Measurements from ENCODE around the gene FIGNL2. TPM values are rescaled to one million over a fixed set of nuclear protein-coding genes. Genes with fewer than 3 reads are reported as not detected.

The FIGNL2 gene
- total and polyA plus RNA-seq, 2 of the 13 experiments (the other 11 are each of a cell fraction or from before 2014, with no cell fraction given): 0.82 to 1.00 TPM

DNA sequence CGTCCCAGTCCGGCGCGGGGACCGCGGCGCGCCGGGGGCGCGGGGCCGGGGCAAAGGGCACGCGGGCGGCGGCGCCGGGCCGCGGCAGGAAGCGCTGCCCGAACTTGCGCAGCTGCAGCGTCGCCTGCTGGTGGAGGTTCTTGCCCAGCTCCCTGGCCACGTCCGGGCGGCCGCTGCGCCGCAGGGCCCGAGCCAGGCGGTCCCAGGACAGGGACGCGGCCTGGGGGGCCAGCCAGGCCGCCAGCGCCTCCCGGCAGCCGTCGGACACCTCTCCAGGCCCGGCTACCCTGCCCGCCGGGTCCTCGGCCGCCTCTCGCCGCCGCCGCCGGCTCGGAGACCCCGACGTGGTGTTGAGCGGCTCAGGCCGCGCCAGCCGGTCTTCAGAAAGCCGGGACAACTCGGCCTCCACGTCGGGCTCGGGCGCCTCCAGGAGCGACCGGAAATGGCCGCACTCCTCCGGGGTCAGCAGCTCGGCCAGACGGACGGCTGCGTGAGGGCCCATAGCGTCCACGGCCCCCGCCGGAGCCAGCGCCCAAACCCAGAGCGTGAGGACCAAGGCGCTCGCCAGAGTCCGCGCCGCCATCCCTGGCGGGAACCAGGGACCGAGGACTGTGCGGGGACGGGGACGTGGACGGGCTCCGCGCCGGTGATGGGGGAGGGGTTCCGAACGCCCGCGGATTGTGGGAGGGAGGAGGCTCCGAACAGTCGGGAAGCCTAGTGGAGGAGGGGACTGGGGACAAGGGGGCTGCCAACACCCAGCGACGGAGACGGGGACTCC is 34.0 kb downstream of the FIGNL2 start (continued):
- TF ChIP-seq, protein P1, sequence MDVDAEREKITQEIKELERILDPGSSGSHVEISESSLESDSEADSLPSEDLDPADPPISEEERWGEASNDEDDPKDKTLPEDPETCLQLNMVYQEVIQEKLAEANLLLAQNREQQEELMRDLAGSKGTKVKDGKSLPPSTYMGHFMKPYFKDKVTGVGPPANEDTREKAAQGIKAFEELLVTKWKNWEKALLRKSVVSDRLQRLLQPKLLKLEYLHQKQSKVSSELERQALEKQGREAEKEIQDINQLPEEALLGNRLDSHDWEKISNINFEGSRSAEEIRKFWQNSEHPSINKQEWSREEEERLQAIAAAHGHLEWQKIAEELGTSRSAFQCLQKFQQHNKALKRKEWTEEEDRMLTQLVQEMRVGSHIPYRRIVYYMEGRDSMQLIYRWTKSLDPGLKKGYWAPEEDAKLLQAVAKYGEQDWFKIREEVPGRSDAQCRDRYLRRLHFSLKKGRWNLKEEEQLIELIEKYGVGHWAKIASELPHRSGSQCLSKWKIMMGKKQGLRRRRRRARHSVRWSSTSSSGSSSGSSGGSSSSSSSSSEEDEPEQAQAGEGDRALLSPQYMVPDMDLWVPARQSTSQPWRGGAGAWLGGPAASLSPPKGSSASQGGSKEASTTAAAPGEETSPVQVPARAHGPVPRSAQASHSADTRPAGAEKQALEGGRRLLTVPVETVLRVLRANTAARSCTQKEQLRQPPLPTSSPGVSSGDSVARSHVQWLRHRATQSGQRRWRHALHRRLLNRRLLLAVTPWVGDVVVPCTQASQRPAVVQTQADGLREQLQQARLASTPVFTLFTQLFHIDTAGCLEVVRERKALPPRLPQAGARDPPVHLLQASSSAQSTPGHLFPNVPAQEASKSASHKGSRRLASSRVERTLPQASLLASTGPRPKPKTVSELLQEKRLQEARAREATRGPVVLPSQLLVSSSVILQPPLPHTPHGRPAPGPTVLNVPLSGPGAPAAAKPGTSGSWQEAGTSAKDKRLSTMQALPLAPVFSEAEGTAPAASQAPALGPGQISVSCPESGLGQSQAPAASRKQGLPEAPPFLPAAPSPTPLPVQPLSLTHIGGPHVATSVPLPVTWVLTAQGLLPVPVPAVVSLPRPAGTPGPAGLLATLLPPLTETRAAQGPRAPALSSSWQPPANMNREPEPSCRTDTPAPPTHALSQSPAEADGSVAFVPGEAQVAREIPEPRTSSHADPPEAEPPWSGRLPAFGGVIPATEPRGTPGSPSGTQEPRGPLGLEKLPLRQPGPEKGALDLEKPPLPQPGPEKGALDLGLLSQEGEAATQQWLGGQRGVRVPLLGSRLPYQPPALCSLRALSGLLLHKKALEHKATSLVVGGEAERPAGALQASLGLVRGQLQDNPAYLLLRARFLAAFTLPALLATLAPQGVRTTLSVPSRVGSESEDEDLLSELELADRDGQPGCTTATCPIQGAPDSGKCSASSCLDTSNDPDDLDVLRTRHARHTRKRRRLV (CRISPR knock-in tag; IDR thresholded peaks at IDR 0.05): no peak
- TF ChIP-seq FOXP1 (IDR thresholded peaks at IDR 0.05): no peak
- no peak for TF ChIP-seq FOXP1 (CRISPR knock-in tag; IDR thresholded peaks at IDR 0.05)
- 0 out of 2 replicates have a peak, but pooled peaks have one; percentile 44 for TF ChIP-seq RXRA (CRISPR knock-in tag; IDR thresholded peaks at IDR 0.05)
- TF ChIP-seq ZFX (CRISPR knock-in tag; IDR thresholded peaks at IDR 0.05; ENCODE audit: low read depth): peak; percentile 92
- TF ChIP-seq GABPB1 (CRISPR knock-in tag; IDR thresholded peaks at IDR 0.05): peak; percentile 82
- TF ChIP-seq ZBTB38 (CRISPR knock-in tag; IDR thresholded peaks at IDR 0.05): 0 out of 2 replicates have a peak, but pooled peaks have one; percentile 33
- TF ChIP-seq, protein P2, sequence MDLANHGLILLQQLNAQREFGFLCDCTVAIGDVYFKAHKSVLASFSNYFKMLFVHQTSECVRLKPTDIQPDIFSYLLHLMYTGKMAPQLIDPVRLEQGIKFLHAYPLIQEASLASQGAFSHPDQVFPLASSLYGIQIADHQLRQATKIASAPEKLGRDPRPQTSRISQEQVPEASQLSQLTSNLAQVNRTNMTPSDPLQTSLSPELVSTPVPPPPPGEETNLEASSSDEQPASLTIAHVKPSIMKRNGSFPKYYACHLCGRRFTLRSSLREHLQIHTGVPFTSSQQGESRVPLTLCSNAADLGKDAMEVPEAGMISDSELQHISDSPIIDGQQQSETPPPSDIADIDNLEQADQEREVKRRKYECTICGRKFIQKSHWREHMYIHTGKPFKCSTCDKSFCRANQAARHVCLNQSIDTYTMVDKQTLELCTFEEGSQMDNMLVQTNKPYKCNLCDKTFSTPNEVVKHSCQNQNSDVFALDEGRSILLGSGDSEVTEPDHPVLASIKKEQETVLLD (CRISPR knock-in tag; IDR thresholded peaks at IDR 0.05; ENCODE audit: low read depth): peak; percentile 55; the same call in 1 of the 2 replicates
- TF ChIP-seq ZNF225 (CRISPR knock-in tag; IDR thresholded peaks at IDR 0.05): peak; percentile 62; the same call in 1 of the 2 replicates
- TF ChIP-seq ESRRA (CRISPR knock-in tag; IDR thresholded peaks at IDR 0.05; ENCODE audit: low read depth): peak; percentile 22; the same call in 1 of the 2 replicates
- peak; percentile 72; the same call in 1 of the 2 replicates for TF ChIP-seq CCDC6 (CRISPR knock-in tag; IDR thresholded peaks at IDR 0.05)
- TF ChIP-seq, protein P3, sequence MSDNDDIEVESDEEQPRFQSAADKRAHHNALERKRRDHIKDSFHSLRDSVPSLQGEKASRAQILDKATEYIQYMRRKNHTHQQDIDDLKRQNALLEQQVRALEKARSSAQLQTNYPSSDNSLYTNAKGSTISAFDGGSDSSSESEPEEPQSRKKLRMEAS (IDR thresholded peaks at IDR 0.05): 0 out of 2 replicates have a peak, but pooled peaks have one; percentile 34
- TF ChIP-seq, protein P4, sequence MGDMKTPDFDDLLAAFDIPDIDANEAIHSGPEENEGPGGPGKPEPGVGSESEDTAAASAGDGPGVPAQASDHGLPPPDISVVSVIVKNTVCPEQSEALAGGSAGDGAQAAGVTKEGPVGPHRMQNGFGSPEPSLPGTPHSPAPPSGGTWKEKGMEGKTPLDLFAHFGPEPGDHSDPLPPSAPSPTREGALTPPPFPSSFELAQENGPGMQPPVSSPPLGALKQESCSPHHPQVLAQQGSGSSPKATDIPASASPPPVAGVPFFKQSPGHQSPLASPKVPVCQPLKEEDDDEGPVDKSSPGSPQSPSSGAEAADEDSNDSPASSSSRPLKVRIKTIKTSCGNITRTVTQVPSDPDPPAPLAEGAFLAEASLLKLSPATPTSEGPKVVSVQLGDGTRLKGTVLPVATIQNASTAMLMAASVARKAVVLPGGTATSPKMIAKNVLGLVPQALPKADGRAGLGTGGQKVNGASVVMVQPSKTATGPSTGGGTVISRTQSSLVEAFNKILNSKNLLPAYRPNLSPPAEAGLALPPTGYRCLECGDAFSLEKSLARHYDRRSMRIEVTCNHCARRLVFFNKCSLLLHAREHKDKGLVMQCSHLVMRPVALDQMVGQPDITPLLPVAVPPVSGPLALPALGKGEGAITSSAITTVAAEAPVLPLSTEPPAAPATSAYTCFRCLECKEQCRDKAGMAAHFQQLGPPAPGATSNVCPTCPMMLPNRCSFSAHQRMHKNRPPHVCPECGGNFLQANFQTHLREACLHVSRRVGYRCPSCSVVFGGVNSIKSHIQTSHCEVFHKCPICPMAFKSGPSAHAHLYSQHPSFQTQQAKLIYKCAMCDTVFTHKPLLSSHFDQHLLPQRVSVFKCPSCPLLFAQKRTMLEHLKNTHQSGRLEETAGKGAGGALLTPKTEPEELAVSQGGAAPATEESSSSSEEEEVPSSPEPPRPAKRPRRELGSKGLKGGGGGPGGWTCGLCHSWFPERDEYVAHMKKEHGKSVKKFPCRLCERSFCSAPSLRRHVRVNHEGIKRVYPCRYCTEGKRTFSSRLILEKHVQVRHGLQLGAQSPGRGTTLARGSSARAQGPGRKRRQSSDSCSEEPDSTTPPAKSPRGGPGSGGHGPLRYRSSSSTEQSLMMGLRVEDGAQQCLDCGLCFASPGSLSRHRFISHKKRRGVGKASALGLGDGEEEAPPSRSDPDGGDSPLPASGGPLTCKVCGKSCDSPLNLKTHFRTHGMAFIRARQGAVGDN (CRISPR knock-in tag; IDR thresholded peaks at IDR 0.05): peak; percentile 62
- TF ChIP-seq, protein P5, sequence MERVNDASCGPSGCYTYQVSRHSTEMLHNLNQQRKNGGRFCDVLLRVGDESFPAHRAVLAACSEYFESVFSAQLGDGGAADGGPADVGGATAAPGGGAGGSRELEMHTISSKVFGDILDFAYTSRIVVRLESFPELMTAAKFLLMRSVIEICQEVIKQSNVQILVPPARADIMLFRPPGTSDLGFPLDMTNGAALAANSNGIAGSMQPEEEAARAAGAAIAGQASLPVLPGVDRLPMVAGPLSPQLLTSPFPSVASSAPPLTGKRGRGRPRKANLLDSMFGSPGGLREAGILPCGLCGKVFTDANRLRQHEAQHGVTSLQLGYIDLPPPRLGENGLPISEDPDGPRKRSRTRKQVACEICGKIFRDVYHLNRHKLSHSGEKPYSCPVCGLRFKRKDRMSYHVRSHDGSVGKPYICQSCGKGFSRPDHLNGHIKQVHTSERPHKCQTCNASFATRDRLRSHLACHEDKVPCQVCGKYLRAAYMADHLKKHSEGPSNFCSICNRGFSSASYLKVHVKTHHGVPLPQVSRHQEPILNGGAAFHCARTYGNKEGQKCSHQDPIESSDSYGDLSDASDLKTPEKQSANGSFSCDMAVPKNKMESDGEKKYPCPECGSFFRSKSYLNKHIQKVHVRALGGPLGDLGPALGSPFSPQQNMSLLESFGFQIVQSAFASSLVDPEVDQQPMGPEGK (CRISPR knock-in tag; IDR thresholded peaks at IDR 0.05): peak; percentile 40; the same call in 1 of the 2 replicates
- peak; percentile 88 for TF ChIP-seq SKI (IDR thresholded peaks at IDR 0.05; ENCODE audit: partially characterized antibody)
- peak; percentile 14; the same call in 1 of the 2 replicates for TF ChIP-seq ZMYM3 (CRISPR knock-in tag; IDR thresholded peaks at IDR 0.05)

Data from HepG2 (cell line).